H9 (cell line): ENCODE data around the gene POR. TPM values are rescaled to one million over a fixed set of nuclear protein-coding genes. Genes with fewer than 3 reads are reported as not detected.

Experiments
- DNase-seq: peaks from one replicate; pipeline ENCODE4 v3.0.0-alpha.2; 2017
- H2AFZ ChIP-seq: one replicate; pipeline ENCODE4 v1.6.1; 2013; ENCODE audit warnings: mild to moderate bottlenecking, low read length, control low read depth, moderate library complexity
- H2AK5ac ChIP-seq: 2 replicates; pipeline ENCODE4 v1.6.1; 2013; ENCODE audit warnings: low read length, control low read depth, mixed read lengths; ENCODE audit not compliant: insufficient read length
- H2BK120ac ChIP-seq: one replicate; pipeline ENCODE4 v1.6.1; 2013; ENCODE audit warnings: low read depth, mild to moderate bottlenecking, low read length, control low read depth, inconsistent platforms; ENCODE audit not compliant: poor library complexity, severe bottlenecking
- H2BK12ac ChIP-seq: 2 replicates; pipeline ENCODE4 v1.6.1; 2013; ENCODE audit warnings: low read length, control low read depth, mixed read lengths, low read depth; ENCODE audit not compliant: insufficient read length
- H2BK15ac ChIP-seq: 2 replicates; pipeline ENCODE4 v1.6.1; 2013; ENCODE audit warnings: low read depth, low read length, control low read depth
- H2BK20ac ChIP-seq: one replicate; pipeline ENCODE4 v1.6.1; 2013; ENCODE audit warnings: low read depth, mild to moderate bottlenecking, low read length, control low read depth, inconsistent platforms; ENCODE audit not compliant: poor library complexity, severe bottlenecking
- H2BK5ac ChIP-seq: 2 replicates; pipeline ENCODE4 v1.6.1; 2013; ENCODE audit warnings: low read length, control low read depth, mixed read lengths; ENCODE audit not compliant: insufficient read length
- H3K14ac ChIP-seq: 2 replicates; pipeline ENCODE4 v1.6.1; 2013; ENCODE audit warnings: low read length, control low read depth; ENCODE audit not compliant: insufficient read depth
- H3K18ac ChIP-seq: 2 replicates; pipeline ENCODE4 v1.6.1; 2013; ENCODE audit warnings: low read depth, mild to moderate bottlenecking, mixed read lengths, low read length, control low read depth; ENCODE audit not compliant: insufficient read length
- H3K23ac ChIP-seq: 2 replicates; pipeline ENCODE4 v1.6.1; 2013; ENCODE audit warnings: low read length, control low read depth, mixed read lengths, low read depth; ENCODE audit not compliant: insufficient read length
- H3K23me2 ChIP-seq: 2 replicates; pipeline ENCODE4 v1.6.1; 2013; ENCODE audit warnings: low read depth, mild to moderate bottlenecking, mixed read lengths, low read length, control low read depth; ENCODE audit not compliant: insufficient read length, poor library complexity, severe bottlenecking
- H3K27ac ChIP-seq: 2 replicates; pipeline ENCODE4 v1.5.1; 2013; ENCODE audit warnings: low read length, control low read depth, mixed read lengths, low read depth; ENCODE audit not compliant: insufficient read length
- H3K27me3 ChIP-seq: 2 replicates; pipeline ENCODE4 v1.6.1; 2013; ENCODE audit warnings: low read length, control low read depth, inconsistent platforms; ENCODE audit not compliant: insufficient read depth
- H3K4ac ChIP-seq: 2 replicates; pipeline ENCODE4 v1.6.1; 2013; ENCODE audit warnings: low read depth, mild to moderate bottlenecking, control low read depth, inconsistent platforms, low read length, moderate library complexity
- H3K4me1 ChIP-seq: 2 replicates; pipeline ENCODE4 v1.6.1; 2013; ENCODE audit warnings: low read length, control low read depth, inconsistent platforms; ENCODE audit not compliant: insufficient read depth
- H3K4me2 ChIP-seq: 2 replicates; pipeline ENCODE4 v1.6.1; 2013; ENCODE audit warnings: low read length, control low read depth, mixed read lengths; ENCODE audit not compliant: insufficient read length, insufficient read depth
- H3K56ac ChIP-seq: 2 replicates; pipeline ENCODE4 v1.6.1; 2013; ENCODE audit warnings: low read depth, mild to moderate bottlenecking, mixed read lengths, low read length, control low read depth; ENCODE audit not compliant: insufficient read length
- H3K79me1 ChIP-seq: 2 replicates; pipeline ENCODE4 v1.6.1; 2013; ENCODE audit warnings: low read depth, mild to moderate bottlenecking, moderate library complexity, low read length, control low read depth, inconsistent platforms; ENCODE audit not compliant: insufficient read depth, poor library complexity, severe bottlenecking
- H3K79me2 ChIP-seq: 2 replicates; pipeline ENCODE4 v1.6.1; 2013; ENCODE audit warnings: low read length, control low read depth, inconsistent platforms; ENCODE audit not compliant: insufficient read depth
- H3K9ac ChIP-seq: 2 replicates; pipeline ENCODE4 v1.6.1; 2013; ENCODE audit warnings: low read length, control low read depth, mixed read lengths; ENCODE audit not compliant: insufficient read length; ENCODE audit errors: extremely low read depth
- H3K9me3 ChIP-seq: one replicate; pipeline ENCODE4 v1.6.1; 2013; ENCODE audit warnings: low read depth, low read length, inconsistent platforms; ENCODE audit not compliant: control insufficient read depth
- H3T11ph ChIP-seq: one replicate; pipeline ENCODE4 v1.6.1; 2013; ENCODE audit warnings: mild to moderate bottlenecking, low read length, control low read depth, inconsistent platforms
- H4K20me1 ChIP-seq: one replicate; pipeline ENCODE4 v1.6.1; 2013; ENCODE audit not compliant: control insufficient read depth, insufficient read length, insufficient read depth
- H4K5ac ChIP-seq: 2 replicates; pipeline ENCODE4 v1.6.1; 2013; ENCODE audit warnings: low read depth, mild to moderate bottlenecking, mixed read lengths, low read length, control low read depth; ENCODE audit not compliant: insufficient read length
- H4K8ac ChIP-seq: replicated peaks from 2 replicates; pipeline ENCODE4 v1.6.1; 2013; ENCODE audit warnings: low read length, control low read depth, mixed read lengths, low read depth; ENCODE audit not compliant: insufficient read length
- H4K91ac ChIP-seq: 2 replicates; pipeline ENCODE4 v1.6.1; 2013; ENCODE audit warnings: low read depth, mild to moderate bottlenecking, moderate library complexity, mixed read lengths, low read length, control low read depth; ENCODE audit not compliant: insufficient read length
- H3K27ac Mint-ChIP-seq, 3 experiments: 2 replicates in 2 of 3; 3 replicates in 1 of 3; pipeline ENCODE4 v1.8.0; 2020 to 2021; ENCODE audit warnings: mixed read lengths in 3 of 3, mild to moderate bottlenecking in 1 of 3, moderate library complexity in 1 of 3
- H3K27me3 Mint-ChIP-seq: 2 replicates; pipeline ENCODE4 v1.8.0; 2021; ENCODE audit warnings: low read depth, mild to moderate bottlenecking, moderate library complexity, mixed read lengths
- H3K36me3 Mint-ChIP-seq, 3 experiments: 2 replicates in 2 of 3; 3 replicates in 1 of 3; pipeline ENCODE4 v1.8.0; 2020 to 2021; ENCODE audit warnings: low read depth in 3 of 3, mixed read lengths in 3 of 3; ENCODE audit not compliant: insufficient read depth in 1 of 3
- H3K4me1 Mint-ChIP-seq, 2 experiments: 2 replicates each; pipeline ENCODE4 v1.8.0; 2020; ENCODE audit warnings: mixed read lengths in 2 of 2
- H3K4me3 Mint-ChIP-seq, 2 experiments: 2 replicates in 1 of 2; 3 replicates in 1 of 2; pipeline ENCODE4 v1.8.0; 2020 to 2021; ENCODE audit warnings: mild to moderate bottlenecking in 2 of 2, mixed read lengths in 2 of 2, moderate library complexity in 1 of 2
- H3K9me3 Mint-ChIP-seq, 2 experiments: 2 replicates in 1 of 2; 3 replicates in 1 of 2; pipeline ENCODE4 v1.8.0; 2020; ENCODE audit warnings: mild to moderate bottlenecking in 2 of 2, mixed read lengths in 2 of 2, moderate library complexity in 1 of 2
- CTCF ChIP-seq: fragments of 200-600 bp; sonication (generic); conservative IDR thresholded peaks from 3 replicates; pipeline ENCODE4 v1.8.0; 2021; ENCODE audit warnings: antibody characterized with exemption, mild to moderate bottlenecking
- WGBS: extraction: QIAGEN DNeasy Blood & Tissue Kit; methylation state at CpG from one replicate; pipeline ENCODE4 v1.1.7; 2013; ENCODE audit warnings: missing lambda C conversion rate, low lambda C conversion rate, mixed read lengths; ENCODE audit not compliant: insufficient read length; ENCODE audit errors: extremely low coverage; 5-methylcytosine and 5-hydroxymethylcytosine counted together
- total RNA-seq: library from RNA; stranded (reverse); gene quantifications from 2 replicates; pipeline ENCODE4 v1.2.1, GENCODE V29; 2021

The POR gene
- total RNA-seq, 1 experiment from 2014 or later, result 128 TPM

GRCh38 chr7:75913437-75913836 lies 1.5 kb upstream of the POR start:
- DNase-seq, result no peak
- no peak overlapping the region for H3K4me2 ChIP-seq
- H4K20me1 ChIP-seq, result no peaks in the 10 kb centered on the region
- H2BK120ac ChIP-seq, result no peak overlapping the region
- peaks cover 23 to 29% of the 10 kb centered on the region in 2 experiments for H3K4me1 Mint-ChIP-seq
- peaks cover 0 to 2% (median 1%) of the 10 kb centered on the region in 3 experiments; a peak in 1 of 7 replicates for H3K36me3 Mint-ChIP-seq
- no peak overlapping the region for H3K27ac Mint-ChIP-seq
- H3K4me3 Mint-ChIP-seq, result no peak overlapping the region
- H4K5ac ChIP-seq, result no peak overlapping the region
- peaks cover 2% of the 10 kb centered on the region for H3K79me1 ChIP-seq
- H3K56ac ChIP-seq, result no peak overlapping the region
- H3K9me3 Mint-ChIP-seq, result no peaks in the 10 kb centered on the region; a peak in 1 of 5 replicates
- no peak overlapping the region for H3K14ac ChIP-seq
- no peaks in the 10 kb centered on the region for H3K9me3 ChIP-seq
- no peak overlapping the region for H3K23ac ChIP-seq
- H3K4me1 ChIP-seq, result no peaks in the 10 kb centered on the region
- no peak overlapping the region for H2AFZ ChIP-seq
- H3K4ac ChIP-seq, result no peak overlapping the region
- H3K27ac ChIP-seq, result no peak overlapping the region
- peaks cover 3% of the 10 kb centered on the region; the same call in 1 of the 2 replicates for H3K79me2 ChIP-seq
- H3K18ac ChIP-seq, result no peak overlapping the region
- H3T11ph ChIP-seq, result no peak overlapping the region
- H2BK15ac ChIP-seq, result no peak overlapping the region
- H2BK20ac ChIP-seq, result no peak overlapping the region
- no peaks in the 10 kb centered on the region; the same call in 1 of the 2 replicates for H3K27me3 Mint-ChIP-seq
- H2BK5ac ChIP-seq, result no peak overlapping the region
- H3K27me3 ChIP-seq, result no peaks in the 10 kb centered on the region
- H2AK5ac ChIP-seq, result no peak overlapping the region
- no peak for TF ChIP-seq CTCF
- H3K9ac ChIP-seq, result no peak overlapping the region
- no peak overlapping the region for H2BK12ac ChIP-seq
- no peak overlapping the region for H4K91ac ChIP-seq
- no peak overlapping the region for H4K8ac ChIP-seq
- no CpG with 5 or more reads among the region's 6 CpGs for WGBS
- peaks cover 8% of the 10 kb centered on the region for H3K23me2 ChIP-seq
